Fibroblast of lung (primary cell): Measurements from ENCODE around the gene EQTN.

ENCODE experiments used
- CTCF ChIP-seq, 2 donors: IDR thresholded peaks in 1 of 2; conservative IDR thresholded peaks in 1 of 2; 1 replicate in 1 of 2; 2 replicates in 1 of 2; pipeline ENCODE4 v1.5.1; 2011 to 2012; ENCODE audit warnings: low read length in 2 of 2, control low read depth in 1 of 2, inconsistent platforms in 1 of 2, low read depth in 1 of 2, mild to moderate bottlenecking in 1 of 2
- EZH2 ChIP-seq: IDR thresholded peaks from 2 replicates; pipeline ENCODE4 v1.5.1; 2012; ENCODE audit warnings: low read length, control low read depth, mild to moderate bottlenecking; ENCODE audit errors: missing control alignments

DNA sequence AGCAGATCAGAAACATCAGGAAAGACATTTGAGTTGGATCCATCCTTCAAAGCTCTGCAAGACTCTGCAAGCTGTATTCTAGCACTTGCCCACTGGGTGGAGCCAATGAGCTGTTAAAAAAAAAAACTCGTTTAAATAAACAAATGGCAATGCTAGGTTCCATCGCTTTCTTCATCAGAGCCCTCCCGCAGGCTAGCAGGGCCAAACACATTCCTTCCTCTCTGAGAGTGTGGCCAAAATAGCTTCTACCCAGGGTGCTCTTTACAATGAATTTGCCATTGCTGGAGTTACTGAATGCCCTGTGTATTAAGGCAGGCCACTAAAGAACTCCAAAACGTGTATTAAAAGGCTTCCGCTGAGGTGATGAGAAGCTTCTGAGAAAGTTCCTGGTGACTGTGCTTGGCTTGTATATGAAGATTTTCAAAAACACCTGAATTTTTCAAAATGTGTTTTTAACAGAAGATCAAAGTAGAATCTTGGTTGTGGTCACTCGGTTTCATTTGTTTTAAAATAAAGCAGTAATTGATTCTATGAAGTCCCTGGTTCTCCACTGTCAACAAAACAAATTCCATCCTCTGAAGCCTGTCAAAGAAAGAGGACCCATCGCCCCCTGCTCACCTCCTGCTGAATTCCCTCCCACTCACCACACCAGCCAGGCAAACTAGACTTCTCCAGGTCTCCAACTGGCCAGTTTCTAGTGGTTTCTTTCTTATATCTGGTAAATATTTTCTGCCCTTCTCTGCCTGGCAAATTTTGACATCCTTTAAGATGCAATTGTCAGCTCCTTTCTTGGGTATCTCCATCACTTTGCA lies 36.5 kb upstream of the EQTN start:
- TF ChIP-seq EZH2, result no peak
- TF ChIP-seq CTCF (conservative IDR thresholded peaks at IDR 0.05 in 1 of 2, IDR thresholded peaks at IDR 0.05 in 1 of 2; ENCODE audit: low read depth in 1 of 2, low read length in 2 of 2), result peak; percentile 85 to 88
